Liver (tissue), 9 donors: ENCODE measurements around the gene ENDOU. TPM values are rescaled to one million over a fixed set of nuclear protein-coding genes. Genes with fewer than 3 reads are reported as not detected.

ENCODE experiments used
- DNase-seq: peaks from one replicate; pipeline ENCODE4 v3.0.0-alpha.2; 2017; ENCODE audit warnings: low spot score
- H3K27ac ChIP-seq, 2 donors: one replicate each; pipeline ENCODE4 v1.7.0; 2013; ENCODE audit warnings: inconsistent platforms in 2 of 2, low read length in 2 of 2, control low read depth in 1 of 2, low read depth in 1 of 2, mild to moderate bottlenecking in 1 of 2
- H3K27me3 ChIP-seq, 4 donors: one replicate each; pipeline versions ENCODE4 v1.6.1 to v1.7.0; 2013; ENCODE audit warnings: low read length in 3 of 4, inconsistent platforms in 1 of 4, mild to moderate bottlenecking in 1 of 4, moderate library complexity in 1 of 4; ENCODE audit not compliant: control insufficient read depth in 4 of 4, insufficient read depth in 4 of 4
- H3K36me3 ChIP-seq, 4 donors: one replicate each; pipeline versions ENCODE4 v1.6.1 to v1.7.0; 2013; ENCODE audit warnings: low read length in 3 of 4, mild to moderate bottlenecking in 3 of 4, low read depth in 1 of 4, moderate library complexity in 1 of 4; ENCODE audit not compliant: control insufficient read depth in 4 of 4, insufficient read depth in 3 of 4
- H3K4me1 ChIP-seq, 4 donors: one replicate each; pipeline versions ENCODE4 v1.6.1 to v1.7.0; 2013; ENCODE audit warnings: low read length in 3 of 4, mild to moderate bottlenecking in 3 of 4, moderate library complexity in 1 of 4; ENCODE audit not compliant: control insufficient read depth in 4 of 4, insufficient read depth in 4 of 4
- H3K4me3 ChIP-seq, 3 donors: one replicate each; pipeline versions ENCODE4 v1.6.1 to v1.7.0; 2013; ENCODE audit warnings: low read length in 3 of 3, control low read depth in 1 of 3, low read depth in 1 of 3, mild to moderate bottlenecking in 1 of 3
- H3K9ac ChIP-seq, 2 donors: one replicate each; pipeline ENCODE4 v1.7.0; 2013; ENCODE audit warnings: low read length in 2 of 2, mild to moderate bottlenecking in 2 of 2, moderate library complexity in 2 of 2, control low read depth in 1 of 2, low read depth in 1 of 2
- H3K9me3 ChIP-seq, 4 donors: one replicate each; pipeline versions ENCODE4 v1.6.1 to v1.7.0; 2013; ENCODE audit warnings: low read length in 3 of 4; ENCODE audit not compliant: control insufficient read depth in 4 of 4
- ATF3 ChIP-seq: IDR thresholded peaks from 2 replicates; pipeline ENCODE4 v1.6.1; 2016; ENCODE audit warnings: antibody characterized with exemption
- CTCF ChIP-seq: fragments of 150-350 bp; IDR thresholded peaks from 2 replicates; pipeline ENCODE4 v1.5.1; 2017; ENCODE audit warnings: improper control_type of control experiment, low read depth, low read length; ENCODE audit not compliant: missing input control
- EGR1 ChIP-seq, 2 donors: IDR thresholded peaks; 2 replicates each; pipeline ENCODE4 v1.6.1; 2016 to 2018; ENCODE audit warnings: antibody characterized with exemption in 2 of 2, low read depth in 2 of 2
- FOXA1 ChIP-seq: IDR thresholded peaks from 2 replicates; pipeline ENCODE4 v1.6.1; 2016; ENCODE audit warnings: antibody characterized with exemption
- GABPA ChIP-seq, 2 donors: IDR thresholded peaks in 1 of 2; conservative IDR thresholded peaks in 1 of 2; 2 replicates each; pipeline ENCODE4 v1.6.1; 2016; ENCODE audit warnings: antibody characterized with exemption in 2 of 2, mild to moderate bottlenecking in 1 of 2, moderate library complexity in 1 of 2
- HNF4A ChIP-seq, 2 donors: conservative IDR thresholded peaks; 2 replicates each; pipeline ENCODE4 v1.6.1; 2016; ENCODE audit warnings: antibody characterized with exemption in 2 of 2, mild to moderate bottlenecking in 2 of 2
- HNF4G ChIP-seq: IDR thresholded peaks from 2 replicates; pipeline ENCODE4 v1.6.1; 2016; ENCODE audit warnings: antibody characterized with exemption
- JUND ChIP-seq, 2 donors: IDR thresholded peaks; 2 replicates each; pipeline ENCODE4 v1.6.1; 2016; ENCODE audit warnings: antibody characterized with exemption in 2 of 2
- MAX ChIP-seq: IDR thresholded peaks from 2 replicates; pipeline ENCODE4 v1.6.1; 2016; ENCODE audit warnings: antibody characterized with exemption
- NR2F2 ChIP-seq: IDR thresholded peaks from 2 replicates; pipeline ENCODE4 v1.6.1; 2016; ENCODE audit warnings: antibody characterized with exemption
- RAD21 ChIP-seq, 2 donors: IDR thresholded peaks; 2 replicates each; pipeline ENCODE4 v1.6.1; 2016; ENCODE audit warnings: antibody characterized with exemption in 2 of 2, mild to moderate bottlenecking in 2 of 2
- REST ChIP-seq: IDR thresholded peaks from 2 replicates; pipeline ENCODE4 v1.6.1; 2016; ENCODE audit warnings: antibody characterized with exemption, mild to moderate bottlenecking
- RXRA ChIP-seq, 2 donors: IDR thresholded peaks; 2 replicates each; pipeline ENCODE4 v1.6.1; 2017 to 2018; ENCODE audit warnings: antibody characterized with exemption in 2 of 2, mild to moderate bottlenecking in 1 of 2
- SP1 ChIP-seq: IDR thresholded peaks from 2 replicates; pipeline ENCODE4 v1.6.1; 2018; ENCODE audit warnings: antibody characterized with exemption, mild to moderate bottlenecking
- TAF1 ChIP-seq: conservative IDR thresholded peaks from 2 replicates; pipeline ENCODE4 v1.6.1; 2016; ENCODE audit warnings: antibody characterized with exemption, mild to moderate bottlenecking
- YY1 ChIP-seq: IDR thresholded peaks from 2 replicates; pipeline ENCODE4 v1.6.1; 2016; ENCODE audit warnings: antibody characterized with exemption, mild to moderate bottlenecking
- ZBTB33 ChIP-seq: IDR thresholded peaks from 2 replicates; pipeline ENCODE4 v1.6.1; 2016; ENCODE audit warnings: antibody characterized with exemption
- WGBS: extraction: QIAGEN DNeasy Blood & Tissue Kit; methylation state at CpG from one replicate; pipeline ENCODE4 v1.1.7; 2013; 5-methylcytosine and 5-hydroxymethylcytosine counted together
- polyA plus RNA-seq, 2 donors: library from polyadenylated mRNA; stranded (reverse) in 1 of 2; unstranded in 1 of 2; fragments of 200-250 nt in 1 of 2; fragments of >200 nt in 1 of 2; fragmentation: Nextera tagmentation in 1 of 2; extraction: Ambion mirVana in 1 of 2; gene quantifications; one replicate each; pipeline versions ENCODE4 v1.2.1 to v1.2.3, GENCODE V29; 2013 to 2015
- total RNA-seq, 2 donors: library from RNA; depleted of rRNA; stranded (reverse); fragments of >200 nt; gene quantifications; one replicate each; pipeline ENCODE4 v1.2.3, GENCODE V29; 2014
- donor health status: healthy.
- donor health status: healthy.
- donor health status: healthy.
- donor health status: healthy.
- donor health status: healthy.

Gene ENDOU
- total and polyA plus RNA-seq, 4 donors = 0.25 TPM; not detected in 3

GRCh38 chr12:47752552-47752951, 27.3 kb upstream of the ENDOU start:
- Histone ChIP-seq H3K9me3 (no peaks in the 10 kb centered on the region), H3K4me1 (peaks cover 0 to 4% (median under 1%) of the 10 kb centered on the region in 4 donors), H3K27me3 (no peaks in the 10 kb centered on the region), H3K9ac (no peak overlapping the region), H3K27ac (no peak overlapping the region), H3K36me3 (no peaks in the 10 kb centered on the region), H3K4me3 (no peak overlapping the region)
- WGBS = 91% methylated on average over 7 of the region's 7 CpGs
- TF ChIP-seq ZBTB33 (no peak), HNF4A (conservative IDR thresholded peaks at IDR 0.05) (no peak), RXRA (IDR thresholded peaks at IDR 0.05) (no peak), SP1 (no peak), YY1 (no peak)
- DNase-seq = no peak

- no peaks in the 10 kb centered on the region for H3K27me3 ChIP-seq
- 90% methylated on average over 4 of the region's 4 CpGs for WGBS
- no peak overlapping the region for H3K9ac ChIP-seq
- TF ChIP-seq ZBTB33 (no peak), EGR1 (IDR thresholded peaks at IDR 0.05; ENCODE audit: low read depth in 2 of 2) (no peak), GABPA (IDR thresholded peaks at IDR 0.05 in 1 of 2, conservative IDR thresholded peaks at IDR 0.05 in 1 of 2) (no peak), CTCF (no peak), SP1 (no peak), REST (no peak), NR2F2 (no peak), RAD21 (IDR thresholded peaks at IDR 0.05) (no peak), RXRA (IDR thresholded peaks at IDR 0.05) (no peak), TAF1 (no peak), JUND (IDR thresholded peaks at IDR 0.05) (no peak), ATF3 (no peak), MAX (no peak), YY1 (no peak), FOXA1 (no peak), HNF4G (no peak)
- H3K4me1 ChIP-seq = peaks cover 0 to 4% (median 0%) of the 10 kb centered on the region in 4 donors
- H3K27ac ChIP-seq = no peak overlapping the region
- H3K9me3 ChIP-seq = no peaks in the 10 kb centered on the region
- no peak overlapping the region for H3K4me3 ChIP-seq
- no peak for DNase-seq
- no peaks in the 10 kb centered on the region for H3K36me3 ChIP-seq
These were observed 26.8 kb upstream of the ENDOU start for GRCh38 chr12:47752121-47752520.
